HG02885 (cell line): ENCODE measurements around the gene HOXB9.

Experiments
- ATAC-seq: cut with Tn5 transposase; IDR thresholded peaks from one replicate; pipeline ENCODE4 v1.9.1; 2021; ENCODE audit warnings: mild to moderate bottlenecking; ENCODE audit not compliant: unreplicated experiment, poor library complexity

HOXB9 gene

DNA sequence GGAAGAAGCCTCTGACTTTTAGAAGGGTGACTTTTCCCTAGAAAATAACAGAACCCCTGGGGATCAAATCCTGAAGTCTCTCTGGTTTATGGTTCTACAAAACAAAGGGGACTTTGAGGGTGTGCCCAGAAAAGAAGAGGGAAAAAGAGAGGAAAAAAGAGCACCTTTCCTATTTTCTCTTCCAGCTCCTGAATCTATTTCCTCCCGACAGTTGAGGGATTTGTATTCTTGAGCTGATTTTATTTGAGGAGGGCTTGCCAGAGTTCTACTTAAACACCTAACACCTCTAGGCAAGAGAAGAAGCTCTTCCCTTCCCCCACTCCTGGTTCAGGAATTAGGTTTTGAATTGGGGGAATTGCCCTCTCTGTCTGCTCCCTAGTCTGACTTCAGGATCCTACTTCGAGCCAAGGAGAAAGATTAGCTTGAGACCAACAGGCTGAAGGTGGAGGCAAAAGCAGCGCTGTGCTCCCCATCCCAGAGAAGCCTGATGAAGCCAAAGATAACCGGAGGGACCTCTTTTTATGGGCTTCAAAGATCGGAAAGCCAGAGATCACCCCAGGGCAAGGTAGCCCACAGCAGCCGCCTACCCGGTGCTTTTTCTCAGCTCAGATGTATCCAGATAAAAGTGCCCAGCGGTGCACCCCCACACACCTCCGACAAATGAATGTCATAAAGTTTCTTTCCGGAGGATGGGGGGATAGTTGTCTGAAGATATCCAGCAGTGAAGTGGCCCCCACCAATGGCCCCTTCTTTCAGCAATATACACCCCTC lies 36.9 kb downstream of the HOXB9 start:
- no peak for ATAC-seq

DNA sequence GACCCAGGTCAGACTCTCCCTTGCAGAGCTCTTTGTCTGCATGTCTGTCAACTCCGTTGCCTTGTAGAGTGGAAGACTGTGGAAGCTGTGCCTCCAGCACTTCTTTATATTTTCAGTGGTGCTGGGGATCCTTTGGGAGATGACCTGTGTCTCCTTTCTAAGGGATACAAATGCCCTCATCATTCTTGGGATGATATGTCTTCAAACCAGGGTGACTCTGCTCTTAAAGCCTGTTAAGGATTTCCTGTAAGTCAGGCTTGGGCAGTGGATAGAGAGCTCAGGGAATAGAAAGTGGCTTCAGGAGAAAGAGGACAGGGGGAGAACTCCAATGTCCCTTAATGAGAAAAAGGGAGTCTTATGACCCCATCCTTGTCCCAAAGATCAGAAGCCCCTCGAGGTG lies 37.6 kb downstream of the HOXB9 start:
- no peak for ATAC-seq

DNA sequence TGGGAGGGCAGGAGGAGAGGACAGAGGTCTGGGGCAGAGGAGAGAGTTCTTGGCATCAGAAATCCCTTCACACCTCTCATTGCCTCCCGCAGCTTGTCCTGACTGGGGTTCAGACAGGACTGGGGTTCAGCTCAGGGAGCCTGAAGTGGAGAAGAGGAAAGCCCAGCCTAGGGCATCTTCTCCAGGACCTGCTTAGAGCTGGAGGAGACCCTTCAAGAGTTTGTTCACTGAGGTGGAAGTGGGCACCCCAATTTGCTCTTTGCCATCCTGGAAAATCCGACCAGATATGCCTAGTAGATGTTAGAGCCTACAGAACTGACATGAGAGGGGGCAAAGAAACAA lies 38.1 kb downstream of the HOXB9 start:
- no peak for ATAC-seq

DNA sequence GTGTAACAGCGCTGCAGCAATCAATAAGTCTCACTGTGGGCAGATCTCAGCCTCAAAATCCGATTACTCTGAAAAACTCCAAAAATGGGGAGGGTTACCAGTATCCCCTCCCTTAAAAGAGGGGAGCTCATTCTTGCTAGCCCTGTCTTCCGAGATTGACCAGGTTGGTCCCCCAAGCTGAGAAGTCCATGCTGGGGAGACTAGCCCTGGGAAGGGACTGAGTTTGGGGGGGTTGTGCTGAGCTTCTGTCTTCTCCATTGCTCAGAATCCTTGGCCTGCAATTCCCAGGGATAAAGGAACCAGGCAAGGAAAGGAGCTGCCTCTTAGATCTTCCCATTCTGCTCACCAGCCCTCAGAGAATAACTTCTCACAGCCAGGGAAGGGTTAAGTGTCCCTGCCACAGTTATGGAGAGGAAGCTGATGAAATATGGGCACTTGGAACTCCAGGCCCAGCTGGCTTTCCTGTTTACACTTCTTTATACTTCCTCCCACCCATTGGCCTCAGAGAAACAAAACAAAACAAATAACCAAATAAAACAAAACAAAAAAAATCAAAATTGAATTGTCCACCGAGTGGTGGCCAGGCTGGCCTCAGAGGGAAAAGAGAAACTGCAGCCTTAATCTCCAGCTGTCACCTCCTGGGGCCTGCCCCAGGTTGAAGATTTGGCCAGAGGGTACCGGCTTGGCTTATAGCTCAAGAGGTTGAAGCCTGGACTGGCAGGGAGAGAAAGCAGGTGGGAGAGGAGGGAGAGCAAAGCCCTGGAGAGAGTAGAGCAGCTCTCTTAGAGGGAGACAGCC lies 38.7 kb downstream of the HOXB9 start:
- no peak for ATAC-seq

DNA sequence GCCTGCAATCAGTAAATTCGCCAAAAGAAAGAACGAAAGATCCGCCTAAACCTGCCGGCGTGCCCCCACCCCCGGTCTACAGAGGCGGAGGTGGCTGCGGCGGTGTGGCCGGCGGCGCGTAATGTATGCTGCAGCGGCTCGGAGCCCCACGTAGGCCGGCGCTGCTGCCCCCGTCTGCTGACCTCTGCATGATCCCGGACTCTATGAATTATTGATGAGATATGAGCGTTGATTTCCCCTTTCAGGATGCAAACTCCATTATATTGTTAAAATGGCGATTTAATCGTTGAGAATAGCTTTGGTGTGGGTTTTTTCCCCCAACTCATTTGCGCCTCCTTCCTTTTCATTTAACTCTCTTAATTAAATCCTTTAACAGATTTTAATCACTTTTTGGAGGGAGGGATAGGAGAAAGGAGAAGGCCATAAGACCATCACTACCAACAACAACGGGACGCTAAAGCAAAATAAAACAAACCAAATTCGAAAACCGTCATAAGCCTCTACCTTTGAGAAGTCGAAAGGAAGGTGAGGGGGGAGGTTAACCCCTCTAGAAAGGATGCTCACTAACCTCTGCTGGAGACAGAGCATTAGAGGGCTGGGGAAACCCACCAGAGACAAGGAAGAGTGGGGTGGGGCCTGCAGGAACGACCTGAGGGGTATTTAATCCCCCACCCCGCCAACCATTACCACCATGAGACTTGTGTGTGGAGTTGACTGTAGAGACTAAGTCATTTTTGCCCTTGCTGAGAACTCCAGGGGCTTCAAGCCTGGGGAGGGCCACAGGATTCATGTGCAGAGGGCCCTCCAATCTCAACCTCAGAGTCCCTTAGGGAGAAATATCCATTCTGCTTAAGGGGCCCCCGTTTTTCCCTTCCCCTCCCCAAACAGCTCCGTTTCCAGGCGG lies 39.6 kb downstream of the HOXB9 start:
- no peak for ATAC-seq

DNA sequence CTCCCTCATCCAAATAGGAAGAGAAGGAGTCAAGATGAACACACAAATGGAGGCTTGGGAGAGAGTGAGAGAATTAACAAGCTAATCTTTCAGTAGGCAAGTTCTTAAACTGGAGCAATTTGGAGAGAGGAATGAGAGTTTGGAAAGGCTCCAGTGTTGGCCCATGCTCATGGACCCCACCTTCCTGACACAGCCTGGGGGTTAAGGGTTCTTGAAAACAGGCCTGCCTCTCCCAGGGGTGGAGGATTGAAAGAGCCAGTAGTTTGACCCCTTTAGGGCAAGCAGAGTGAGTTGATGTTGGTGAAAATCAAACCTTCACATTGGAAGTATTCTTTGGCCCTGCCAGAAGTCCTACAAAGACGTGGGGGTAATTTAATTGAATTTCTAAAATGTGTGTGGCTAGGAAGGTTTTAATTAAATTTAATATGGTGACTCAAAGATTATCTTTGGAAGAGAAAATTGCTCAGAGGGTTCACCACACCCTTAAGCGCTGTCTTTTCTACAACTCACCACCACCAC lies 41.9 kb downstream of the HOXB9 start:
- no peak for ATAC-seq

DNA sequence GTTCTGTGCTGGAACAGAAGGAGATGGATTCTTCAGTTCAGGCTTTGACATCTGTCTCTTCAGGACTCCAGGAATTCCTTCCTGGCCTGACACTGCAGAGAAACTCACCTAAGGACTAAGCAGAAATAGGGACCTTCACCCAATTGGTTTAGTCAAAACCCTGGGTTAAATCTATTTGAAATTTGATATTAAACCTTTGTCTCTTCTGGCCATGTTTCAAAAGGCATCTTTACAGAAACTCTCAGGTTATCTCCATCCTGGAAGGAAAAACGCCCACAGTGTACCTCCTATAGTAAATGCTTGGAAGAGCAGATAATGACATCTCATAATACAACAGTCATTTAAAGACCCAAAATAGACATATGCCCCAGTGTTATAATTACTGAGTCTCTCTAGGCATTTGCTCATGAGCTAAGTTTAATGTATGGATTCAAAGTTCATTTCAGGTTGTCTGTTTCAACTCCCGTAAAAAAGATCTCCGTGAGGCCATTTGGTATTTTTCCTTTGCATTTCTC lies 42.4 kb downstream of the HOXB9 start:
- no peak for ATAC-seq

DNA sequence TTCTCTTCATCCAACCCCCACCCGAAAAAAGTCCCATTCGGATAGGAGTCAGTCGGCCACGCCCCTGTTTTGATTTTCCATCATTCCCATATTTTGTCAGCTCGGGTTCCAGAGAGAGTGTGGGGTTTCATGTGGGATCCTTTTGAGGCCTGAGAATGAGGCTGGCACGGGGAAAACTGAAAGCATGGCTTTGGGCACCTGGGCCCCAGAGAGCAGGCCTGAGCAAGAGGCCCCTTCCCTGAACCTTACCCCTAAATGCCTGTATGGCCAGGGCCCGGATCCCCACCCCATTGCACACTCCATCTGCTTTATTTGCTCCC lies 43.4 kb downstream of the HOXB9 start:
- no peak for ATAC-seq

DNA sequence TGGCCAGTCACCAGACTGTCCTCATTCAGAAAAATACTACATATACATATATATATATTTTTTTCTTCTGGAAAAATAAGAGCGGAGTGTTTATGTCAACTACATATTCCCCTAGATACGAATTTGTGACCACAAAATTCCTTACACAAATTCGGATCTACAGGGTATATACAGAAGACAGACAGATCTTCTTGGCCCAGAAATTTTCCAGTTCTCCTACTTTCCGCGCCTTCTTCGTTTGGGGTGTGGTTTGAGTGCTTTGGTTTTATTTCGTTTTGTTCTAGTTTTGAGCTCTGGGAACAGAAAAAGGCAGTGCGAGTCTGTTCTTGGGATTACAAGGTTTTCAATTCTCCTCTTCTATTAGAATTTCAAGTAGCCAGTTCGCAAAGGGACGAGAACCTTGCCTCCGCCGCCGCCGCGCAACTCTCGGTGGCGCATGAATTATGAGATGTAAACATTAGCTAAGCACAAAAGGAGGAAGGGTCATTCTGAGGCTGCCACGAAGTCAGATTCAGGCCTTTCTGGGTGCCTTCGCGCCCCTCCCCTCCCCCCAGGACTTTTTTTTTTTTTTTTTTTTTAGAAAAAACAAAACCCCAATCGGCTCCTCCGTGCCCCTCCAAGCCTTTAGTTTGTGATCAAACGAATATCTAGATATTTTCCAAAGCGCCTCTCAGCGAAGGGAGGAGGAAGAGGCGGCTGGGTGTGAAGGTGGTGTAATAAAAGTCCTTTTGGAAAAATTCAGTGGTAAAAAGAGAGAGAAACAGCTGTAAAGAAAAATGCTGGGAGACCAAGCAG lies 46.2 kb downstream of the HOXB9 start:
- no peak for ATAC-seq

DNA sequence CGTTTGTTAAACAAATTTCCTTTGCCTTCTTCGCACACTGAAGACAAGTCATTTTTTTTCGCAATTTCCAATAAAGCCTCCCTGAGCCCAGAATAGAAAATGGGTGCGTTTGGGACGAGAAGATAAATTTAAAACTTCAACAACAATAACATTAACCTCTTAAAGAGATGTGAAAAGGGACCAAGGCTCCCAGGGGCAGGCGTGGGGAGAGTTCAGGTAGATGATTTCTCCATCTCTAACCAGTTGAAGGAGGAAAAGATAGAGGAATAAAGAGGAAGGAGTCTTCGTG lies 46.7 kb downstream of the HOXB9 start:
- no peak for ATAC-seq

DNA sequence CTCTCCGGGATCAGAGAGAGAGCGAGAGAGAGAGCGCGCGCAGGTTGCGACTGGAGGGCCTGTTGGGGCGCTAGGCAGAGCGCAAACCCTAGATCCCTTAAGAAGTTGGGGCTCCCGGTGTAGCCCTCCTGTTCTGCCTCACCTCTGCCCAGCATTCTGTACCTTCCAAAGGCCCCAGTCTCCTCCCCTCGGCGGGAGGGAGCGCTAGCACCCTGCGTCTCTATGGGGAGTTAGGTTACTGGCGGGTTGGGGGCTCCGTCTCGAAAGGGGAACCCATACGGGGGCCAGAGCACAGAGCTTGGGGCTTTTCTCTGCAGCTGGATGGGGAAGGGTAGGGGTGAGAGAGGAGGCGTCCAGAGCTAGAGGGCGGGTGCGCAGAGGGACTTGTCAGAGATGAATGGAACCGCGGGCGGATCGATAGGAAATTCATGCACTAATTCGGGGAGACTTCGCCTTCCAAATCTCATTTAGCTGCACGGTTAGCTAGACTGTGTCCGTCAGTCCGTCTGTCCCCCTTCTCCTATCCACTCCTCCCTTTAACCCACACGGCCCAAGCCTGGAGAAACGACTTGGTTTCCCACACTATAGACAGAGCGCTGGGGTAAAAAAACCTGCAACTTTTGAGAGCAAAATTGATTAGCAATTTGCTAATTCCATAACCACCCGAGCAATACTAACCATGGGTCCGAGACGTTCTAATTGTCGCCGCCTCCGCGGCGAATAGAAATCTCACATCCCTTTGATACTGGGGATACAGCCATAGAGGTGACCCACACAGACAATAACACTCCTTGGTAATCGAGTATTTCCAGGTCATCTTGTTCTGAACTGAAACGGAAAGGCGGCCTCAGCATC lies 47.3 kb downstream of the HOXB9 start:
- ATAC-seq: peak; percentile 47

DNA sequence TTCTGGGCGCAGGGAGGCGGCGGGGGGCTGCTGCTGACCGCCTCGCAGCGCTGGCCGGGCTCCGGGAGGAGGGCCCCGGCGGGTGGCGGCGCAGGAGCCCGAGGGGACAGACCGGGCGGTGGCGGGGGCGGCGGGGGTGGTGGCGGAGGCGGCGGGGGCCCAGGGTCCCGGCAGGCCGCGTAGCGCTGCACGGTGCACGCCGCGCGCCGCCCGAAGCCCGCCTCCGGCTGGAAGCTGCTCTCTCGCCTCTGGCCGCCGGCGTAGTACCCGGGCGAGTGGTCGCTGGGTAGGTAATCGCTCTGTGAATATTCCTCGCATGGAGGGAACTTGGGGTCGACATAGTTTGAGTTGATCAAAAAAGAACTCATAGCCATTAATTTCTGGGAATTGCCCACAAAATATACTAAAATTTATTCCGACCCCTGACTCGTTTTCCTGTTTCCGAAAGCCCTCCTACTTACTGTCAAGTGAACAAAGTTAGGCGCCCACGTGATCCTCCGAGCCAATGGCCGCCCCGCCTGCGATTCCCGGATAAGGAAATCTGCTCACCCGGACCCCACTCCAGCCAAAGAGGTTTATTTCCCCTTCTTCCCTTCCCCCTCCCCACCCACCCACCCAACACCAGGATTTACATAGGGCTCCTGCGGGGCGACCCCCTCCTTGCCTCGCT lies 48.1 kb downstream of the HOXB9 start, which contains the start of gene HOXB4:
Gene HOXB4, minus strand, starts transcription at position 405 of the 670 bp plus-strand sequence. Its CDS starts 31 bp downstream, at position 374.
- ATAC-seq: peak; percentile 62

DNA sequence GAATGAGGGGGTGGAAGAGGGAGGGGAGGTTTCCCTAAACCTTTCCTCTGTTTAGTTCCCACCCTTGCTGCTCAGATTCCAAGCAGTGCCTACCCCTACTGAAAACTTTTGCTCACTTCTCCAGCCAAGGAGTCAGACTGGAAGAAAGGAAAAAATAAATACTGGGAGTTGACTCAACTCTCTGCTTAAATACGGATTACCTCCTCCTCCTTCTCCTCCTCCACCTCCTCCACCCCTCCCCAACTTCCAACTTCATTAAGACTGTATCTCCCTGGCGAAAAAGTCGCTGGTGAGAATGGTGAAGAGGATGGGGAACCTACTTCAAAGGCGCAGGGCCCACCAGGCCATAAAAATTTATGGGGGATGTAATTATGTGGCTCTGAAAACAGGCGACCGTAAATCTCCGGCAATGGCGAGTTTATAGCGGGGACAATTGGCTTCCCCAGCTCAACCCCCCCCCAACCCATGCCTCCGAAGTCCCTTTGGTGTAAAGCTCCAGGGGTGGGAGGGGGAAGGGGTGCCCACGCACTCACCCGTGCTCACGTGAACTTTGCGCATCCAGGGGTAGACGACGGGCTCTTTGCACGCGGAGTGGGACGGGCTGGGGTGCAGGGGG lies 48.7 kb downstream of the HOXB9 start:
- no peak for ATAC-seq

DNA sequence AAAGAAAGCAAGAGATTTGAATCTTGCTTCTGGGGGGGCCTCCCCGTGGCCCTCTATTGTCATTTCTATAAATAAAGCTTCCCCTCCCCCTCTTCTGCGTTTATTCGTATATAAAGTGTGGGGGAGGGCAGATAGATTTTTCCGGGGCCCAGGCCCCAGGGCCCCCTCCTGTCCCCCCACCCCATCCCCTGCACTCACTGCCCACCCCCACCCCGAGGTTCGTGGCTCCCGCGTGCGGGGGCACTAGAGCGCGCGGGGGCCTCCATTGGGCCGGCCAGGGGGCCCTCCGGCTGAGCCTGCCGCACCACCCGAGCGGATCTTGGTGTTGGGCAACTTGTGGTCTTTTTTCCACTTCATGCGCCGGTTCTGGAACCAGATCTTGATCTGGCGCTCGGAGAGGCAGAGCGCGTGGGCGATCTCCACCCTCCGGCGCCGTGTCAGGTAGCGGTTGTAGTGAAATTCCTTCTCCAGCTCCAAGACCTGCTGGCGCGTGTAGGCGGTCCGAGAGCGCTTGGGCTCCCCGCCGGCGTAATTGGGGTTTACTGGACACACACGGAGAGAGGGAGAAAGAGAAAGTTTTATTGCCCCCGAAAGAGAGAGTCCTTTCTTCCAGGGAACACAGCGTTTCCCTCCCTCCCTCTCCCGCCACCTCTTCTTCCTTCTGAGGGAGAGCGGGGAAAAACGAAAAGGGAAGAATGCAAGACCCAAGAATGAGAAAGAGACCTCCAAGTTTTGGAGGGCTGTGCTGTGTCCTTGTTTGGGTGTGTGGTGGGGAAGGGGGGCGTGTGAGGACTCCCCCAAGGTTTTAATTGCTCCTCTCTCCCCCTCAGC lies 49.5 kb downstream of the HOXB9 start:
- ATAC-seq: no peak

DNA sequence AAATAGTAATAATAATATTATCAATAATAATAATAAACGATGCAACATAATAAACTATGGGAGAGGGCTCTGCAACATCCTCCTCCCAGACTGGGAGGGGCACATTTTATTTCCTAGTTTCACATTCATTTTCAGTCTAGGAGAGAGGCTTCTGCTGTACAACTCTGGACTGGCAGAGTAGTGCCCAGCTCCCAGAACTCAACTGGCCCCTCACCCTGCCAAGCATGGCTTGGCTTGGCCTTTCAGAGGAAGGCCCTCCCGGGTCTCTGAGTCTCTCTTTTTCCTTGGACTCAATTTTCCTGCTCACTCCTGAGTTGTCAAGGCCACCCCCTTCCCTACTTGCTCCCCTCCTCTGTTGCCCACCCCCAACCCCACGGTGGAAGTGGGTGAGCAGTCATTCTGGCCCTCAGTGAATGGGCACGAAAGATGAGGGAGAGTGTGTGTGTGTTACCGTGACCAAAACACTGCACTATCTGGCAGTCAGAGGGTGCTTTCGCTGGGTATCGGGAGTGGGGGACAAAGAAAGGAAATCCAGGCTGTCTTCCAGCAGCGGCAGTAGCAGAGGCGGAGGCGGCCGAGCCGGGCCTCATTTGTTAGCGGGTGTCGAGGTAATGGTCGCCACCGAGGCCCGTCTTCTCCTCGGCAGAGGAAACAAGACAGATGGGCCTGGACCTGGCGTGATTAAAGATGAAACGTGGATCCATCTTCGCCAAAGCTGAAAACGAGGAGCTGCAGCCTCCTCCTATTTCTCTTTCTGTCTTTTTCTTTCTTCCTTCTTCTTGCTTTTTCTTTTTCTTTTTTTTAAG lies 50.3 kb downstream of the HOXB9 start:
- ATAC-seq: no peak

DNA sequence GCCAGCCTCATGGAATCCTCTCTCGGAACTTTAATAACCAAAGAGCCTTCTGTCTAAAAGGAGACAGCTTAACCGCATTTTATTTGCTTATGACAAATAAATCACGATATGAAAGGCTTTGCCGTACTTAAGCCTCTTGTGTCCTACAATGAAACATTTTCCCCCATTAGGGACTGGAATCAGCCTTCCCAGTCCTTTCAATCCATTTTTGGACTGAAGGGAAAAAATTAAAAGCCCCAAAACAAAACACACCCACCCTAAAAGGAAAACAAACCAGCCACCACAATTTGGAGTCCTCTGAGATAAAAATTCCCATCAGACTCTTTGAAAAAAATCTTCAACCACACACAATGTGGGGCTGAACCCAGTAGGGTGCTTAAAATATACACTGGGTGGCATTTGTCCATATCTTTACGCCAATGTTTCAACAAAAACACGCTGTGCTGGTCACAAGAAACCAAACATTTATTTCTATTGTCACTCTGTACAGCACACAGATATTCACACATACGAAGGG lies 51.0 kb downstream of the HOXB9 start:
- no peak for ATAC-seq
